Measurements from ENCODE around the gene HTR7.

The HTR7 gene

GRCh38 chr10:90790422-90790821 is 67.4 kb downstream of the HTR7 start:
- H3K9me2 ChIP-seq (replicated peaks; ENCODE audit: insufficient read depth, low read length): no peaks in the 10 kb centered on the region
- no peak for TF ChIP-seq EZH2phosphoT487 (conservative IDR thresholded peaks at IDR 0.05; ENCODE audit: low read length)
- TF ChIP-seq, protein P1, sequence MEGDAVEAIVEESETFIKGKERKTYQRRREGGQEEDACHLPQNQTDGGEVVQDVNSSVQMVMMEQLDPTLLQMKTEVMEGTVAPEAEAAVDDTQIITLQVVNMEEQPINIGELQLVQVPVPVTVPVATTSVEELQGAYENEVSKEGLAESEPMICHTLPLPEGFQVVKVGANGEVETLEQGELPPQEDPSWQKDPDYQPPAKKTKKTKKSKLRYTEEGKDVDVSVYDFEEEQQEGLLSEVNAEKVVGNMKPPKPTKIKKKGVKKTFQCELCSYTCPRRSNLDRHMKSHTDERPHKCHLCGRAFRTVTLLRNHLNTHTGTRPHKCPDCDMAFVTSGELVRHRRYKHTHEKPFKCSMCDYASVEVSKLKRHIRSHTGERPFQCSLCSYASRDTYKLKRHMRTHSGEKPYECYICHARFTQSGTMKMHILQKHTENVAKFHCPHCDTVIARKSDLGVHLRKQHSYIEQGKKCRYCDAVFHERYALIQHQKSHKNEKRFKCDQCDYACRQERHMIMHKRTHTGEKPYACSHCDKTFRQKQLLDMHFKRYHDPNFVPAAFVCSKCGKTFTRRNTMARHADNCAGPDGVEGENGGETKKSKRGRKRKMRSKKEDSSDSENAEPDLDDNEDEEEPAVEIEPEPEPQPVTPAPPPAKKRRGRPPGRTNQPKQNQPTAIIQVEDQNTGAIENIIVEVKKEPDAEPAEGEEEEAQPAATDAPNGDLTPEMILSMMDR (IDR thresholded peaks at IDR 0.05; ENCODE audit: insufficient read depth, low read length, poor library complexity, severe bottlenecking): no peak
- H3K79me2 ChIP-seq (ENCODE audit: insufficient read depth, low read length): no peaks in the 10 kb centered on the region
- H3K4me2 ChIP-seq (ENCODE audit: low read depth, low read length, poor library complexity, severe bottlenecking): no peak overlapping the region
- no peaks in the 10 kb centered on the region for H3F3A ChIP-seq (ENCODE audit: insufficient read depth)
- no peak overlapping the region for H3K4me3 ChIP-seq (ENCODE audit: insufficient read depth, low read length, poor library complexity, severe bottlenecking)
- no peaks in the 10 kb centered on the region for H3K36me3 ChIP-seq (ENCODE audit: low read length)
- H3K27me3 ChIP-seq (ENCODE audit: low read length): no peaks in the 10 kb centered on the region
- H3K9me3 ChIP-seq (ENCODE audit: insufficient read depth, low read length): no peaks in the 10 kb centered on the region
- H3K27ac ChIP-seq (ENCODE audit: low read depth, low read length): no peak overlapping the region
- H3K9ac ChIP-seq (ENCODE audit: low read length): no peak overlapping the region
- H2AFZ ChIP-seq (ENCODE audit: low read depth, low read length, severe bottlenecking): no peak overlapping the region
- H4K20me1 ChIP-seq (ENCODE audit: low read depth, low read length): no peaks in the 10 kb centered on the region

GRCh38 chr10:90788968-90789367 is 68.9 kb downstream of the HTR7 start:
- no peak overlapping the region for H3K4me2 ChIP-seq (ENCODE audit: low read depth, low read length, poor library complexity, severe bottlenecking)
- no peak overlapping the region for H3K27ac ChIP-seq (ENCODE audit: low read depth, low read length)
- H3K9me2 ChIP-seq (replicated peaks; ENCODE audit: insufficient read depth, low read length): no peaks in the 10 kb centered on the region
- TF ChIP-seq EZH2phosphoT487 (conservative IDR thresholded peaks at IDR 0.05; ENCODE audit: low read length): no peak
- TF ChIP-seq, protein P1 (IDR thresholded peaks at IDR 0.05; ENCODE audit: insufficient read depth, low read length, poor library complexity, severe bottlenecking): no peak
- no peaks in the 10 kb centered on the region for H4K20me1 ChIP-seq (ENCODE audit: low read depth, low read length)
- no peaks in the 10 kb centered on the region for H3K27me3 ChIP-seq (ENCODE audit: low read length)
- H3K4me3 ChIP-seq (ENCODE audit: insufficient read depth, low read length, poor library complexity, severe bottlenecking): no peak overlapping the region
- H3F3A ChIP-seq (ENCODE audit: insufficient read depth): no peaks in the 10 kb centered on the region
- no peak overlapping the region for H2AFZ ChIP-seq (ENCODE audit: low read depth, low read length, severe bottlenecking)
- no peaks in the 10 kb centered on the region for H3K79me2 ChIP-seq (ENCODE audit: insufficient read depth, low read length)
- no peak overlapping the region for H3K9ac ChIP-seq (ENCODE audit: low read length)
- no peaks in the 10 kb centered on the region for H3K36me3 ChIP-seq (ENCODE audit: low read length)
- H3K9me3 ChIP-seq (ENCODE audit: insufficient read depth, low read length): no peaks in the 10 kb centered on the region

GRCh38 chr10:90788199-90788491 is 69.7 kb downstream of the HTR7 start:
- TF ChIP-seq, protein P1 (IDR thresholded peaks at IDR 0.05; ENCODE audit: insufficient read depth, low read length, poor library complexity, severe bottlenecking): no peak
- TF ChIP-seq EZH2phosphoT487 (conservative IDR thresholded peaks at IDR 0.05; ENCODE audit: low read length): no peak
- Histone ChIP-seq H3K27ac (ENCODE audit: low read depth, low read length) (no peak overlapping the region), H3K9ac (ENCODE audit: low read length) (no peak overlapping the region), H3K36me3 (ENCODE audit: low read length) (no peaks in the 10 kb centered on the region), H3K27me3 (ENCODE audit: low read length) (no peaks in the 10 kb centered on the region; the same call in 1 of the 2 replicates), H3K9me3 (ENCODE audit: insufficient read depth, low read length) (no peaks in the 10 kb centered on the region), H3K9me2 (replicated peaks; ENCODE audit: insufficient read depth, low read length) (no peaks in the 10 kb centered on the region), H4K20me1 (ENCODE audit: low read depth, low read length) (no peaks in the 10 kb centered on the region), H2AFZ (ENCODE audit: low read depth, low read length, severe bottlenecking) (no peak overlapping the region), H3F3A (ENCODE audit: insufficient read depth) (no peaks in the 10 kb centered on the region), H3K4me2 (ENCODE audit: low read depth, low read length, poor library complexity, severe bottlenecking) (no peak overlapping the region), H3K4me3 (ENCODE audit: insufficient read depth, low read length, poor library complexity, severe bottlenecking) (no peak overlapping the region), H3K79me2 (ENCODE audit: insufficient read depth, low read length) (no peaks in the 10 kb centered on the region)

Measured in SU-DHL-6 (cell line).